ENCODE results near the gene MS4A4E.

Gene MS4A4E

GRCh38 chr11:60175860-60176275, 67.1 kb downstream of the MS4A4E start:
- no peaks in the 10 kb centered on the region for H3K9me3 ChIP-seq (ENCODE audit: control insufficient read depth in 2 of 2, low read length in 2 of 2)
- H3K4me1 ChIP-seq (ENCODE audit: control insufficient read depth in 2 of 2, insufficient read depth in 2 of 2, low read length in 2 of 2) = no peaks in the 10 kb centered on the region
- no peaks in the 10 kb centered on the region for H3K27me3 ChIP-seq (ENCODE audit: control insufficient read depth in 2 of 2, insufficient read depth in 2 of 2, low read length in 2 of 2)
- no peaks in the 10 kb centered on the region for H3K36me3 ChIP-seq (ENCODE audit: control insufficient read depth in 2 of 2, insufficient read depth in 2 of 2, low read length in 2 of 2)
- H3K27ac ChIP-seq (ENCODE audit: low read depth in 2 of 2, low read length in 2 of 2) = peak overlapping the region in 1 of 2 donors; percentile 5
- no peak overlapping the region for H3K9ac ChIP-seq (ENCODE audit: low read depth in 1 of 2, low read length in 2 of 2)
- H3K4me3 ChIP-seq (ENCODE audit: low read length in 2 of 2) = no peak overlapping the region

GRCh38 chr11:60172011-60172410, 70.9 kb downstream of the MS4A4E start:
- Histone ChIP-seq H3K9me3 (ENCODE audit: control insufficient read depth in 2 of 2, low read length in 2 of 2) (no peaks in the 10 kb centered on the region), H3K4me3 (ENCODE audit: low read length in 2 of 2) (no peak overlapping the region), H3K4me1 (ENCODE audit: control insufficient read depth in 2 of 2, insufficient read depth in 2 of 2, low read length in 2 of 2) (peaks cover 0 to 3% of the 10 kb centered on the region in 2 donors), H3K27me3 (ENCODE audit: control insufficient read depth in 2 of 2, insufficient read depth in 2 of 2, low read length in 2 of 2) (no peaks in the 10 kb centered on the region), H3K36me3 (ENCODE audit: control insufficient read depth in 2 of 2, insufficient read depth in 2 of 2, low read length in 2 of 2) (no peaks in the 10 kb centered on the region), H3K9ac (ENCODE audit: low read depth in 1 of 2, low read length in 2 of 2) (no peak overlapping the region), H3K27ac (ENCODE audit: low read depth in 2 of 2, low read length in 2 of 2) (no peak overlapping the region)

GRCh38 chr11:60170566-60170965, 72.4 kb downstream of the MS4A4E start:
- Histone ChIP-seq H3K27me3 (ENCODE audit: control insufficient read depth in 2 of 2, insufficient read depth in 2 of 2, low read length in 2 of 2) (no peaks in the 10 kb centered on the region), H3K9me3 (ENCODE audit: control insufficient read depth in 2 of 2, low read length in 2 of 2) (no peaks in the 10 kb centered on the region)

GRCh38 chr11:60169264-60169915, 73.5 kb downstream of the MS4A4E start:
- peak overlapping the region; percentile 0 to 58 for H3K27ac ChIP-seq (ENCODE audit: low read depth in 2 of 2, low read length in 2 of 2)
- H3K9ac ChIP-seq (ENCODE audit: low read depth in 1 of 2, low read length in 2 of 2) = no peak overlapping the region
- H3K27me3 ChIP-seq (ENCODE audit: control insufficient read depth in 2 of 2, insufficient read depth in 2 of 2, low read length in 2 of 2) = no peaks in the 10 kb centered on the region
- no peaks in the 10 kb centered on the region for H3K9me3 ChIP-seq (ENCODE audit: control insufficient read depth in 2 of 2, low read length in 2 of 2)
- no peaks in the 10 kb centered on the region for H3K36me3 ChIP-seq (ENCODE audit: control insufficient read depth in 2 of 2, insufficient read depth in 2 of 2, low read length in 2 of 2)
- peaks cover 0 to 3% of the 10 kb centered on the region in 2 donors for H3K4me1 ChIP-seq (ENCODE audit: control insufficient read depth in 2 of 2, insufficient read depth in 2 of 2, low read length in 2 of 2)
- no peak overlapping the region for H3K4me3 ChIP-seq (ENCODE audit: low read length in 2 of 2)

More at GRCh38 chr11:60170566-60170965, 72.4 kb downstream of the MS4A4E start:
- Histone ChIP-seq H3K4me3 (ENCODE audit: low read length in 2 of 2) (no peak overlapping the region), H3K9ac (ENCODE audit: low read depth in 1 of 2, low read length in 2 of 2) (no peak overlapping the region), H3K36me3 (ENCODE audit: control insufficient read depth in 2 of 2, insufficient read depth in 2 of 2, low read length in 2 of 2) (no peaks in the 10 kb centered on the region), H3K4me1 (ENCODE audit: control insufficient read depth in 2 of 2, insufficient read depth in 2 of 2, low read length in 2 of 2) (peaks cover 0 to 3% of the 10 kb centered on the region in 2 donors), H3K27ac (ENCODE audit: low read depth in 2 of 2, low read length in 2 of 2) (no peak overlapping the region)

- Histone ChIP-seq H3K4me3 (ENCODE audit: low read length in 2 of 2) (no peak overlapping the region), H3K27me3 (ENCODE audit: control insufficient read depth in 2 of 2, insufficient read depth in 2 of 2, low read length in 2 of 2) (no peaks in the 10 kb centered on the region), H3K27ac (ENCODE audit: low read depth in 2 of 2, low read length in 2 of 2) (peak overlapping the region in 1 of 2 donors; percentile 58), H3K9ac (ENCODE audit: low read depth in 1 of 2, low read length in 2 of 2) (no peak overlapping the region), H3K36me3 (ENCODE audit: control insufficient read depth in 2 of 2, insufficient read depth in 2 of 2, low read length in 2 of 2) (no peaks in the 10 kb centered on the region), H3K4me1 (ENCODE audit: control insufficient read depth in 2 of 2, insufficient read depth in 2 of 2, low read length in 2 of 2) (peaks cover 0 to 3% of the 10 kb centered on the region in 2 donors), H3K9me3 (ENCODE audit: control insufficient read depth in 2 of 2, low read length in 2 of 2) (no peaks in the 10 kb centered on the region)
Observed at GRCh38 chr11:60168306-60168705, 74.6 kb downstream of the MS4A4E start.

GRCh38 chr11:60165951-60166350, 77.0 kb downstream of the MS4A4E start:
- H3K4me1 ChIP-seq (ENCODE audit: control insufficient read depth in 2 of 2, insufficient read depth in 2 of 2, low read length in 2 of 2) = peaks cover 0 to 3% of the 10 kb centered on the region in 2 donors
- no peaks in the 10 kb centered on the region for H3K36me3 ChIP-seq (ENCODE audit: control insufficient read depth in 2 of 2, insufficient read depth in 2 of 2, low read length in 2 of 2)
- no peak overlapping the region for H3K9ac ChIP-seq (ENCODE audit: low read depth in 1 of 2, low read length in 2 of 2)
- H3K4me3 ChIP-seq (ENCODE audit: low read length in 2 of 2) = no peak overlapping the region
- no peak overlapping the region for H3K27ac ChIP-seq (ENCODE audit: low read depth in 2 of 2, low read length in 2 of 2)
- H3K9me3 ChIP-seq (ENCODE audit: control insufficient read depth in 2 of 2, low read length in 2 of 2) = no peaks in the 10 kb centered on the region
- H3K27me3 ChIP-seq (ENCODE audit: control insufficient read depth in 2 of 2, insufficient read depth in 2 of 2, low read length in 2 of 2) = no peaks in the 10 kb centered on the region

- peaks cover 0 to 3% of the 10 kb centered on the region in 2 donors for H3K4me1 ChIP-seq (ENCODE audit: control insufficient read depth in 2 of 2, insufficient read depth in 2 of 2, low read length in 2 of 2)
- no peaks in the 10 kb centered on the region for H3K36me3 ChIP-seq (ENCODE audit: control insufficient read depth in 2 of 2, insufficient read depth in 2 of 2, low read length in 2 of 2)
- H3K4me3 ChIP-seq (ENCODE audit: low read length in 2 of 2) = no peak overlapping the region
- H3K27ac ChIP-seq (ENCODE audit: low read depth in 2 of 2, low read length in 2 of 2) = no peak overlapping the region
- no peaks in the 10 kb centered on the region for H3K9me3 ChIP-seq (ENCODE audit: control insufficient read depth in 2 of 2, low read length in 2 of 2)
- H3K9ac ChIP-seq (ENCODE audit: low read depth in 1 of 2, low read length in 2 of 2) = no peak overlapping the region
- H3K27me3 ChIP-seq (ENCODE audit: control insufficient read depth in 2 of 2, insufficient read depth in 2 of 2, low read length in 2 of 2) = no peaks in the 10 kb centered on the region
Observed at GRCh38 chr11:60165538-60165937, 77.4 kb downstream of the MS4A4E start.

GRCh38 chr11:60164550-60165075, 78.3 kb downstream of the MS4A4E start:
- Histone ChIP-seq H3K4me1 (ENCODE audit: control insufficient read depth in 2 of 2, insufficient read depth in 2 of 2, low read length in 2 of 2) (peaks cover 0 to 3% of the 10 kb centered on the region in 2 donors), H3K27me3 (ENCODE audit: control insufficient read depth in 2 of 2, insufficient read depth in 2 of 2, low read length in 2 of 2) (no peaks in the 10 kb centered on the region), H3K4me3 (ENCODE audit: low read length in 2 of 2) (no peak overlapping the region), H3K9ac (ENCODE audit: low read depth in 1 of 2, low read length in 2 of 2) (no peak overlapping the region), H3K27ac (ENCODE audit: low read depth in 2 of 2, low read length in 2 of 2) (no peak overlapping the region), H3K9me3 (ENCODE audit: control insufficient read depth in 2 of 2, low read length in 2 of 2) (no peaks in the 10 kb centered on the region), H3K36me3 (ENCODE audit: control insufficient read depth in 2 of 2, insufficient read depth in 2 of 2, low read length in 2 of 2) (no peaks in the 10 kb centered on the region)

- Histone ChIP-seq H3K9me3 (ENCODE audit: control insufficient read depth in 2 of 2, low read length in 2 of 2) (no peaks in the 10 kb centered on the region), H3K27ac (ENCODE audit: low read depth in 2 of 2, low read length in 2 of 2) (no peak overlapping the region), H3K36me3 (ENCODE audit: control insufficient read depth in 2 of 2, insufficient read depth in 2 of 2, low read length in 2 of 2) (no peaks in the 10 kb centered on the region), H3K27me3 (ENCODE audit: control insufficient read depth in 2 of 2, insufficient read depth in 2 of 2, low read length in 2 of 2) (no peaks in the 10 kb centered on the region), H3K9ac (ENCODE audit: low read depth in 1 of 2, low read length in 2 of 2) (no peak overlapping the region), H3K4me3 (ENCODE audit: low read length in 2 of 2) (no peak overlapping the region), H3K4me1 (ENCODE audit: control insufficient read depth in 2 of 2, insufficient read depth in 2 of 2, low read length in 2 of 2) (no peaks in the 10 kb centered on the region)
Observed at GRCh38 chr11:60161766-60162165, 81.2 kb downstream of the MS4A4E start.

- Histone ChIP-seq H3K9ac (ENCODE audit: low read depth in 1 of 2, low read length in 2 of 2) (no peak overlapping the region), H3K4me1 (ENCODE audit: control insufficient read depth in 2 of 2, insufficient read depth in 2 of 2, low read length in 2 of 2) (no peaks in the 10 kb centered on the region), H3K36me3 (ENCODE audit: control insufficient read depth in 2 of 2, insufficient read depth in 2 of 2, low read length in 2 of 2) (no peaks in the 10 kb centered on the region), H3K27ac (ENCODE audit: low read depth in 2 of 2, low read length in 2 of 2) (no peak overlapping the region), H3K27me3 (ENCODE audit: control insufficient read depth in 2 of 2, insufficient read depth in 2 of 2, low read length in 2 of 2) (no peaks in the 10 kb centered on the region), H3K9me3 (ENCODE audit: control insufficient read depth in 2 of 2, low read length in 2 of 2) (no peaks in the 10 kb centered on the region), H3K4me3 (ENCODE audit: low read length in 2 of 2) (no peak overlapping the region)
Observed at GRCh38 chr11:60161107-60161506, 81.8 kb downstream of the MS4A4E start.
